ENCODE measurements around the gene HUNK.
A peak's percentile ranks its signal among the peaks of the same experiment; 100 is the strongest.

The HUNK gene

GRCh38 chr21:31948676-31949075 lies 75.9 kb downstream of the HUNK start:
- no peak for DNase-seq

- DNase-seq, result no peak
These were observed 80.0 kb downstream of the HUNK start for GRCh38 chr21:31952828-31953227.

GRCh38 chr21:31957631-31958030 lies 84.8 kb downstream of the HUNK start:
- no peak for DNase-seq

- no peak for DNase-seq
These were observed 87.1 kb downstream of the HUNK start for GRCh38 chr21:31959881-31960280.

- no peak for DNase-seq
These were observed 88.2 kb downstream of the HUNK start for GRCh38 chr21:31961027-31961426.

GRCh38 chr21:31961704-31962103 lies 88.9 kb downstream of the HUNK start:
- DNase-seq, result no peak

GRCh38 chr21:31964692-31965091 lies 91.9 kb downstream of the HUNK start:
- DNase-seq, result peak in 3 of 58 donors; percentile 7 to 10 (median 8)

- DNase-seq, result no peak
These were observed 94.5 kb downstream of the HUNK start for GRCh38 chr21:31967334-31967733.

- no peak for DNase-seq
These were observed 99.8 kb downstream of the HUNK start for GRCh38 chr21:31972622-31973021.

GRCh38 chr21:31973402-31973944 lies 100.7 kb downstream of the HUNK start:
- DNase-seq, result no peak

GRCh38 chr21:31974454-31974985 lies 101.7 kb downstream of the HUNK start:
- DNase-seq, result peak in 12 of 58 donors; percentile 4 to 33 (median 7)

GRCh38 chr21:31975491-31975890 lies 102.7 kb downstream of the HUNK start:
- no peak for DNase-seq

- DNase-seq, result no peak
These were observed 105.0 kb downstream of the HUNK start for GRCh38 chr21:31977816-31978215.

- no peak for DNase-seq
These were observed 110.3 kb downstream of the HUNK start for GRCh38 chr21:31983120-31983519.

- DNase-seq, result no peak
These were observed 110.7 kb downstream of the HUNK start for GRCh38 chr21:31983554-31983953.

GRCh38 chr21:31985398-31985797 lies 112.6 kb downstream of the HUNK start:
- no peak for DNase-seq

- DNase-seq, result no peak
These were observed 113.4 kb downstream of the HUNK start for GRCh38 chr21:31986035-31986856.

- DNase-seq, result no peak
These were observed 114.9 kb downstream of the HUNK start for GRCh38 chr21:31987696-31988095.

- no peak for DNase-seq
These were observed 115.9 kb downstream of the HUNK start for GRCh38 chr21:31988492-31989290.

GRCh38 chr21:31991356-31992331 lies 118.8 kb downstream of the HUNK start:
- no peak for DNase-seq

GRCh38 chr21:31992391-31992790 lies 119.6 kb downstream of the HUNK start:
- peak in 19 of 58 donors; percentile 11 to 59 (median 30) for DNase-seq

Measured in anterior cingulate cortex (tissue), 58 donors.